Stimulated activated CD4-positive, alpha-beta T cell treated with anti-CD3 and anti-CD28 coated beads, Interleukin-12 subunit alpha, Interleukin-12 subunit beta, amount 100 ng/mL, for 4 hours (primary cell): ENCODE data around the gene ERVK3-1.

Experiments
- DNase-seq: peaks from one replicate; pipeline ENCODE4 v3.0.0-alpha.2; 2020

ERVK3-1 gene

GRCh38 chr19:58364146-58364545 is 59.0 kb downstream of the ERVK3-1 start:
- DNase-seq = no peak
